GM10266 (cell line): ENCODE results near the gene ANKRD12.

Experiments used
- DNase-seq: peaks from one replicate; pipeline ENCODE4 v3.0.0; 2012; ENCODE audit errors: extremely low spot score
- TF ChIP-seq, protein P1 (sequence below): IDR thresholded peaks from 2 replicates; pipeline ENCODE4 v1.5.1; 2012; ENCODE audit warnings: mild to moderate bottlenecking, low read depth; ENCODE audit not compliant: control insufficient read depth, insufficient read depth; ENCODE audit errors: missing control alignments

ANKRD12 gene

DNA sequence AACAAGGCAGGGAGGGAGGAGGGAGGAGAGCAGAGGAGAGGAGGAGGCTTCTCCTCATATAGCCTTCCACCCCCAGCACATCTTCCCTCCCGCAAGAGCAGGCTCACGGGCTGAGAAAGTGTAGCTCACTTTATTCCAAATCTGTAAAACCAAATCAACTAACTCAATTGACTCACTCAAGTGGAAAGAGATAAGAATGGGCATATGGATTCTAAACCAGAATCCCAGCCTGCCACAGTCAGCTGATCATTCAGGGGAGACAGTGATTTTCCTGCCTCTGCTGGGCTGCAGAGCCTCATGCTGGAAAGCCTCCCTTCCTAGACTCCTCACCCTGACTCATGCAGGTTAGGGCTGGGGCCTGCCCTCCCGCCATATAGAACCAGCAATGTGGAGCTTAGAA, 193.8 kb downstream of the ANKRD12 start:
- TF ChIP-seq, protein P1, sequence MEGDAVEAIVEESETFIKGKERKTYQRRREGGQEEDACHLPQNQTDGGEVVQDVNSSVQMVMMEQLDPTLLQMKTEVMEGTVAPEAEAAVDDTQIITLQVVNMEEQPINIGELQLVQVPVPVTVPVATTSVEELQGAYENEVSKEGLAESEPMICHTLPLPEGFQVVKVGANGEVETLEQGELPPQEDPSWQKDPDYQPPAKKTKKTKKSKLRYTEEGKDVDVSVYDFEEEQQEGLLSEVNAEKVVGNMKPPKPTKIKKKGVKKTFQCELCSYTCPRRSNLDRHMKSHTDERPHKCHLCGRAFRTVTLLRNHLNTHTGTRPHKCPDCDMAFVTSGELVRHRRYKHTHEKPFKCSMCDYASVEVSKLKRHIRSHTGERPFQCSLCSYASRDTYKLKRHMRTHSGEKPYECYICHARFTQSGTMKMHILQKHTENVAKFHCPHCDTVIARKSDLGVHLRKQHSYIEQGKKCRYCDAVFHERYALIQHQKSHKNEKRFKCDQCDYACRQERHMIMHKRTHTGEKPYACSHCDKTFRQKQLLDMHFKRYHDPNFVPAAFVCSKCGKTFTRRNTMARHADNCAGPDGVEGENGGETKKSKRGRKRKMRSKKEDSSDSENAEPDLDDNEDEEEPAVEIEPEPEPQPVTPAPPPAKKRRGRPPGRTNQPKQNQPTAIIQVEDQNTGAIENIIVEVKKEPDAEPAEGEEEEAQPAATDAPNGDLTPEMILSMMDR: no peak
- no peak for DNase-seq

DNA sequence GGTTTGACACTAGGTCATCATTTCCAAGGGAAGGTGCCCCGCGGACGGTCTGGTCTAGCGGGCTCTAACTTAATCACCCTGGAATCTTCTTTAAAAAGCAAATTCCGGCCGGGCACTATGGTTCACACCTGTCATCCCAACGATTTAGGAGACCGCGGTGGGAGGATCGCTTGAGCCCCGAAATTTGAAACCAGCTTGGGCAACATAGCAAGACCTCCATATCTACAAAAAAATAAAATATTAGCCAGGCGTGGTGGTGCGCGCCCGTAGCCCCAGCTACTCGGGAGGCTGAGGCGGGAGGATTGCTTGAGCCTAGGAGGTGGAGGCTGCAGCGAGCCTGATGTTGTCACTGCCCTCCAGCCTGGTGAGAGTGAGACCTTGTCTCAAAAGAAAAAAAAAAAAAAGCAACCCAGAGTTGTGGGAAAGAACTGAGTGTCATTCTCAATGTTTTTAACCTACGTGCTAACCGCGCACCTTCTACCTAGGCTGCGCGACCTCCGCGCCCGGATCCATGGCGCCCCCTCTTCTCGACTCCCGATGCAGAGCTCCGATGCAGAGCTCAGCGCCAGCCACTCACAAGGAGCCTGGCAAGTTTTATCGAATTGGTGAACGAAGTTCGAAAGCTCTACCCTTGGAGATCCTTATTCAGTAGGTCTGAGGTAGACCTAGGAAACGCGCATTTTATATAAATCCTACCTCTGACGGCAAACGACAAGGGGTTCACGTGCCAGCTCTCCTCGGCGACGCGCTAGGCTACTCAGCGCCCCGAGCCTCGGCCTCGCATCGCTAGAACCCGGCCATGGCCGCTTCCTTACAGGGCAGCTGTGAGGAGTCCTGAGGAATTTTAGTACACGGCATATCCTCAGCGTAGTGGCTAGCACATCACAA, 197.1 kb downstream of the ANKRD12 start:
- TF ChIP-seq, protein P1: peak; percentile 1
- peak; percentile 54 for DNase-seq

GRCh38 chr18:9334329-9334972, 197.9 kb downstream of the ANKRD12 start, which contains the start of gene TWSG1:
Gene TWSG1, plus strand, starts transcription at chr18:9334773. Its CDS starts 2,457 bp downstream, at chr18:9337230.
- peak; percentile 98 for DNase-seq
- TF ChIP-seq, protein P1: peak; percentile 47

GRCh38 chr18:9334973-9335696, 198.6 kb downstream of the ANKRD12 start:
- peak; percentile 44 for DNase-seq
- TF ChIP-seq, protein P1: no peak
